ENCODE measurements around the gene AP5Z1.
"Not testable (repeated sequence)": the region's sequence is repeated elsewhere in the genome, so short reads cannot be mapped to it uniquely, and the experiment has no call there.

DNA sequence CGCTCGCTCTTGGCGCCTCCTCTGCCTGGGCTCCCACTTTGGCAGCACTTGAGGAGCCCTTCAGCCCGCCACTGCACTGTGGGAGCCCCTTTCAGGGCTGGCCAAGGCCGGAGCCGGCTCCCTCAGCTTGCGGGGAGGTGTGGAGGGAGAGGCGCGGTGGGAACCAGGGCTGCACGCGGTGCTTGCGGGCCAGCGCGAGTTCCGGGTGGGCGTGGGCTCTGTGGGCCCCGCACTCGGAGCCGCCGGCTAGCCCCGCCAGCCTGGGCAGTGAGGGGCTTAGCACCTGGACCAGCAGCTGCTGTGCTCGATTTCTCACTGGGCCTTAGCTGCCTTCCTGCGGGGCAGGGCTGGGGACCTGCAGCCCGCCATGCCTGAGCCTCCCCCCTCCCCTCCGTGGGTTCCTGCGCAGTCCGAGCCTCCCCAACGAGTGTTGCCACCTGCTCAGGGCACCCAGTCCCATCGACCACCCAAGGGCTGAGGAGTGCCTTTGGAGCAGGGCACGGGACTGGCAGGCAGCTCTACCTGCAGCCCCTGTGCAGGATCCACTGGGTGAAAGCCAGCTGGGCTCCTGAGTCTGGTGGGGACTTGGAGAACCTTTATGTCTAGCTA lies 18.1 kb downstream of the AP5Z1 start:
- TF ChIP-seq, protein P1, sequence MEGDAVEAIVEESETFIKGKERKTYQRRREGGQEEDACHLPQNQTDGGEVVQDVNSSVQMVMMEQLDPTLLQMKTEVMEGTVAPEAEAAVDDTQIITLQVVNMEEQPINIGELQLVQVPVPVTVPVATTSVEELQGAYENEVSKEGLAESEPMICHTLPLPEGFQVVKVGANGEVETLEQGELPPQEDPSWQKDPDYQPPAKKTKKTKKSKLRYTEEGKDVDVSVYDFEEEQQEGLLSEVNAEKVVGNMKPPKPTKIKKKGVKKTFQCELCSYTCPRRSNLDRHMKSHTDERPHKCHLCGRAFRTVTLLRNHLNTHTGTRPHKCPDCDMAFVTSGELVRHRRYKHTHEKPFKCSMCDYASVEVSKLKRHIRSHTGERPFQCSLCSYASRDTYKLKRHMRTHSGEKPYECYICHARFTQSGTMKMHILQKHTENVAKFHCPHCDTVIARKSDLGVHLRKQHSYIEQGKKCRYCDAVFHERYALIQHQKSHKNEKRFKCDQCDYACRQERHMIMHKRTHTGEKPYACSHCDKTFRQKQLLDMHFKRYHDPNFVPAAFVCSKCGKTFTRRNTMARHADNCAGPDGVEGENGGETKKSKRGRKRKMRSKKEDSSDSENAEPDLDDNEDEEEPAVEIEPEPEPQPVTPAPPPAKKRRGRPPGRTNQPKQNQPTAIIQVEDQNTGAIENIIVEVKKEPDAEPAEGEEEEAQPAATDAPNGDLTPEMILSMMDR (IDR thresholded peaks at IDR 0.05), result not testable (repeated sequence)
- TF ChIP-seq POLR2A (IDR thresholded peaks at IDR 0.05), result not testable (repeated sequence)

Data from vagina (tissue), 2 donors.